ENCODE measurements around the gene HCFC1. TPM values are rescaled to one million over a fixed set of nuclear protein-coding genes. Genes with fewer than 3 reads are reported as not detected.

Gene HCFC1
- total and polyA plus RNA-seq, 7 donors = 7.4 to 57.3 (median 25.8) TPM

DNA sequence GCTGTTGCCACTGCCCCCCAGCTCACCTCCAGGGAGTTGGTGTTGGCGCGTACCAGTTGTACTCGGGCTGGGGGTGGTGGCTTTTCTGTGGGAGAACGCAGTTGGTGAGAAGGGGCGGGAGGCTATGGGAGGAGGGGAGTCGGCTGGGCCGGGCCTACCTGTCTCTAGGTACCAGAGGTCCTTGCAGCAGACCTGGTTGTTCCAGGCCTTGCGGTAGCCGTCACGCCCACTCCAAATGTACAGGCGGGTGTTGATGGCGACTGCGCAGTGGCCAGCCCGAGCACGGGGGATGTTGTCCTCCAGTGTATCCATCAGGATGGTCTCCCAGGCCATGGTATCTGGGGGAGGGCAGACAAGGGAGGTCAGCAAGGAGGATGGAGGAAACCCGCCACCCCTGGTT lies 11.5 kb downstream of the HCFC1 start:
- H3K36me3 ChIP-seq = peaks cover 11 to 69% (median 37%) of the 10 kb centered on the region in 4 donors
- TF ChIP-seq, protein P1, sequence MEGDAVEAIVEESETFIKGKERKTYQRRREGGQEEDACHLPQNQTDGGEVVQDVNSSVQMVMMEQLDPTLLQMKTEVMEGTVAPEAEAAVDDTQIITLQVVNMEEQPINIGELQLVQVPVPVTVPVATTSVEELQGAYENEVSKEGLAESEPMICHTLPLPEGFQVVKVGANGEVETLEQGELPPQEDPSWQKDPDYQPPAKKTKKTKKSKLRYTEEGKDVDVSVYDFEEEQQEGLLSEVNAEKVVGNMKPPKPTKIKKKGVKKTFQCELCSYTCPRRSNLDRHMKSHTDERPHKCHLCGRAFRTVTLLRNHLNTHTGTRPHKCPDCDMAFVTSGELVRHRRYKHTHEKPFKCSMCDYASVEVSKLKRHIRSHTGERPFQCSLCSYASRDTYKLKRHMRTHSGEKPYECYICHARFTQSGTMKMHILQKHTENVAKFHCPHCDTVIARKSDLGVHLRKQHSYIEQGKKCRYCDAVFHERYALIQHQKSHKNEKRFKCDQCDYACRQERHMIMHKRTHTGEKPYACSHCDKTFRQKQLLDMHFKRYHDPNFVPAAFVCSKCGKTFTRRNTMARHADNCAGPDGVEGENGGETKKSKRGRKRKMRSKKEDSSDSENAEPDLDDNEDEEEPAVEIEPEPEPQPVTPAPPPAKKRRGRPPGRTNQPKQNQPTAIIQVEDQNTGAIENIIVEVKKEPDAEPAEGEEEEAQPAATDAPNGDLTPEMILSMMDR (IDR thresholded peaks at IDR 0.05) = no peak
- TF ChIP-seq EP300 (IDR thresholded peaks at IDR 0.05) (no peak), POLR2AphosphoS5 (IDR thresholded peaks at IDR 0.05) (no peak), POLR2A (IDR thresholded peaks at IDR 0.05) (no peak)
- WGBS, 2 donors = 92 to 96% methylated on average over 16 of the region's 16 CpGs
- no peaks in the 10 kb centered on the region for H3K9me3 ChIP-seq
- H3K27ac ChIP-seq = peak overlapping the region in 1 of 4 donors; percentile 56
- no peak overlapping the region for H3K4me3 ChIP-seq
- intact Hi-C loops (cut with DNase I) = no loop called here
- no peak for DNase-seq
- H3K4me1 ChIP-seq = peaks cover 0 to 9% (median 2%) of the 10 kb centered on the region in 4 donors
- no peaks in the 10 kb centered on the region for H3K27me3 ChIP-seq

- Histone ChIP-seq H3K27me3 (no peaks in the 10 kb centered on the region), H3K27ac (peak overlapping the region in 1 of 4 donors; percentile 10), H3K9me3 (no peaks in the 10 kb centered on the region), H3K4me1 (peaks cover 0 to 11% (median 4%) of the 10 kb centered on the region in 4 donors), H3K4me3 (no peak overlapping the region), H3K36me3 (peaks cover 11 to 69% (median 37%) of the 10 kb centered on the region in 4 donors)
- intact Hi-C loops (cut with DNase I) = no loop called here
- TF ChIP-seq POLR2AphosphoS5 (IDR thresholded peaks at IDR 0.05) (no peak), POLR2A (IDR thresholded peaks at IDR 0.05) (no peak), EP300 (IDR thresholded peaks at IDR 0.05) (no peak)
- TF ChIP-seq, protein P1 (IDR thresholded peaks at IDR 0.05) = no peak
- peak; percentile 59 for DNase-seq
- 94 to 95% methylated on average over 15 of the region's 15 CpGs for WGBS, 2 donors
Observed at GRCh38 chrX:153959649-153960048, 12.0 kb downstream of the HCFC1 start.

DNA sequence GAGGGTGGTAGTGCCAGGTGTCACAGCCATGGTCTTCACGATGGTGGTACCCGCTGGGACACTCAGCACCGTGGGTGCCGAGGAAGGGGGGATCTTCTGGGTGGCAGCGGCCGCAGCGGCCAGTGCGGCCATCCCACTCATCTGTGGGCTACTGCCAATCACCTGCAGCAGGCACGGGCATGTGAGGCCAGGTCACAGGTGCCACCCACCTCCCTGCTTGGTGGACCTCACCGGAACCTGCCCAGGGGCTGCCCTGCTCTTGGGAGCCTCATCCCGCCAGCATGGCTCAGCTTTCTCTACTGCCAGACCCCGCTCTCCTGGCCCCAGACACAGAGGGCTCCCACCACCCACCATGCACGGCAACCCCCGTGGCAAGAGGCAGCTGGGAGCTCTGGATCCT lies 13.0 kb downstream of the HCFC1 start:
- DNase-seq = peak; percentile 62
- 90 to 97% methylated on average over 14 of the region's 14 CpGs for WGBS, 2 donors
- no peaks in the 10 kb centered on the region for H3K9me3 ChIP-seq
- TF ChIP-seq POLR2A (IDR thresholded peaks at IDR 0.05) (no peak), EP300 (IDR thresholded peaks at IDR 0.05) (no peak), POLR2AphosphoS5 (IDR thresholded peaks at IDR 0.05) (no peak)
- TF ChIP-seq, protein P1 (IDR thresholded peaks at IDR 0.05) = no peak
- intact Hi-C loops (cut with DNase I) = no loop called here
- H3K4me3 ChIP-seq = no peak overlapping the region
- H3K4me1 ChIP-seq = peaks cover 0 to 21% (median 8%) of the 10 kb centered on the region in 4 donors
- peak overlapping the region in 3 of 4 donors; percentile 69 to 87 (median 84) for H3K27ac ChIP-seq
- peaks cover 11 to 68% (median 35%) of the 10 kb centered on the region in 4 donors for H3K36me3 ChIP-seq
- no peaks in the 10 kb centered on the region for H3K27me3 ChIP-seq

- 88 to 91% methylated on average over 17 of the region's 17 CpGs for WGBS, 2 donors
- TF ChIP-seq POLR2AphosphoS5 (IDR thresholded peaks at IDR 0.05) (no peak), EP300 (IDR thresholded peaks at IDR 0.05) (no peak), POLR2A (IDR thresholded peaks at IDR 0.05) (no peak)
- TF ChIP-seq, protein P1 (IDR thresholded peaks at IDR 0.05) = no peak
- DNase-seq = no peak
- intact Hi-C loops (cut with DNase I) = no loop called here
- Histone ChIP-seq H3K4me3 (no peak overlapping the region), H3K27me3 (no peaks in the 10 kb centered on the region), H3K27ac (peak overlapping the region in 3 of 4 donors; percentile 69 to 87 (median 84)), H3K9me3 (no peaks in the 10 kb centered on the region), H3K4me1 (peaks cover 0 to 34% (median 17%) of the 10 kb centered on the region in 4 donors), H3K36me3 (peaks cover 11 to 60% (median 33%) of the 10 kb centered on the region in 4 donors)
Observed at GRCh38 chrX:153957224-153957623, 14.4 kb downstream of the HCFC1 start.
